HG02763 (cell line): ENCODE measurements around the gene NLN.
"Not testable (repeated sequence)": the region's sequence is repeated elsewhere in the genome, so short reads cannot be mapped to it uniquely, and the experiment has no call there.

ENCODE experiments used
- ATAC-seq: cut with Tn5 transposase; IDR thresholded peaks from one replicate; pipeline ENCODE4 v1.9.1; 2021; ENCODE audit warnings: mild to moderate bottlenecking, moderate library complexity; ENCODE audit not compliant: unreplicated experiment

Gene NLN

DNA sequence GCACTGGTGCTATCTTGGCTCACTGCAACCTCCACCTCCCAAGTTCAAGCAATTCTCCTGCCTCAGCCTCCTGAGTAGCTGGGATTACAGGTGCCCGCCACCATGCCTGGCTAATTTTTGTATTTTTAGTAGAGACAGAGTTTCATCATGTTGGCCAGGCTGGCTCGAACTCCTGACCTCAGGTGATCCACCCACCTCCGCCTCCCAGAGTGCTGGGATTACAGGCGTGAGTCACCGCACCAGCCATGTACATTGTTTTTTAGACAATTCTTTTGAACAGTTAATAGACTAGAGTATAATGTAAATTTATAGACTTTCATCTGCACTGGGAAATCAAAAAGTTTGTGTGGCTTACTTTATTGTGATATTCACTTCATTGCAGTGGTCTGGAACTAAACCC, 85.5 kb downstream of the NLN start:
- not testable (repeated sequence) for ATAC-seq

DNA sequence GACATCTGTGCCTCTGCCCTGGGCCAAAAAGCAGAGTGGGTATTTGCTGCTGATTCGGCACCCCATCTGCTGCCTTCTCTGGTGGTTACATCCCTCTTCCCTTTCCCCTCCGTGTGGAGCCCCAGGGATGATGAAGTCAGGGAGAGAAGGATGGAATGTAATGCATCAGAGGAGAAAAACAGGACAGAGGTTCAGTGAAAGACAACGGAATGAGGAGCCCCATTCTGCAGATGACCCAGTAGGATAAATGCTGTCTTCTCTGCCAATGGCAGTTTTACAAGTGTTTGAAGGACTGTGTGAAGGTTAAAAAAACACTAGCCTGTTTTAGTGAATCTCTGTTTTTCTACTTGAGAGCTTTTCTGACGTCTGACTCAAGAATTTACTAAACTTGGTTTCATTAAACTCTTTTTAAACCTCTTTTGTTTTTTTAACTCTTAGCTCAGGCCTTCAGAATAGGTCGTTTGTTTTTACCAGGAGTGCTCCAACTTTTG, 86.3 kb downstream of the NLN start:
- no peak for ATAC-seq

DNA sequence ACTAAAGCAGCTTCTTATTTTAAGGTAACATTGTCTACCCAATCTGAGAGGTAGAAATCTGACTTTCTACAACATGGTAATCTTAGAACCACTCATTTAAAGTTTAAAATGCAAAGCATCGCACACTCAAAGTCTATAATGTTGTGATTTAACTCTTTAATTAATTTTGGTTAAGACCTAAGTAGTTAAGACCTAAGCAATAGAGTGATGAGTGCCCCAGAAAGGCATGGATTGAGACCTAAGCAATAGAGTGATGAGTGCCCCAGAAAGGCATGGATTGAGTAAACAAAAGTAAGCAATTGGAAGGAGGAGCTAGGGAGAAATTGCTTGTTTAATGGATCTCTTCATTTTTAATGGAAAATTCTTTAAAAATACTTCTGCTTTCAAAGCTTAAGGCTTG, 86.8 kb downstream of the NLN start:
- ATAC-seq = no peak

DNA sequence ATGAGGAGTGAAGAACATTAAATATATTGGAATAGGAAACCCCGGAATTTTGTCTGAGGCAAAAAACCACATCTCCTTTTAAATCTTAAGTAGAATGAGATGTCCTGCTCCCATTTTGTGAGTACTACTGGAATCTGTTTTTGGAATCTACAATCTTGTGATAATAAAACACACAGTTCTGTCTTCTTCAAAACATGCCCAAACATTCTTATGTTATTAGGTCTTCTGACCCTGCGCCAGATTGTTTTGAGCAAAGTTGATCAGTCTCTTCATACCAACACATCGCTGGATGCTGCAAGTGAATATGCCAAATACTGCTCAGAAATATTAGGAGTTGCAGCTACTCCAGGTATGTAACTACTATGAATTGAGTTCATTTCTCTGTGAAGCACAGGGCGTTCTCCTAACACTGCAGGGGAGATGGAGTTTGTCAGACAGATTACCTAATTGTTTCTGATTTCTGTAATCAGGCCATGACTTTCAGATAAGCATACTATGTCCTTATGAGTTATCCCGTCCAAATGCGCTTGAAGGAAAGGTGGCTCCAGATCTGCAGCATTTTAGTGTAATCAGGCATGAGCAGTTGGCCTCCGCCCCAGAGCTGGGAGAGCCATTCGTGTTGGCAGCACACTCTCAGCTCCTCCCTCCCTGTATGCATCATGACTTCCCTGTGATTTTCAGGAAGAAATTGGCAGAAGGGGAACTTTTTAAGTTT, 88.0 kb downstream of the NLN start:
- ATAC-seq = no peak

DNA sequence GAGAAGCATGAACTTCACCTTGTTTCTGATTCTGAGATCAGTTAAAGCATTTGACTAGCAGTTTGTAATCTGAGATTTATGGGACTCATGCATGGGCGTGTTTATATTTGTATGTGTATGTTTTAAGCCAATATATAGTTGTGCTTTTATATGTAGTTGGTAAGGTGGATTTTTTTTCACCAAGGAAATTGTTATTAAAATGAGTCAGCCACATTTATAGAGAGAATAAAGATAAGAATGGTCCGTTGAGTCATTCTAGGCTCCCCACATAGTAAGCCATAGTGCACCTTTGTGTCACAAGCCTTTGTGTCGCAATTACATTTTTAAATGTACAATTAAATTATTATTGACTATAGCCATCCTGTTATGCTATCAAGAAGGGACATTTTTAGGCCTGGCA, 89.0 kb downstream of the NLN start:
- no peak for ATAC-seq

DNA sequence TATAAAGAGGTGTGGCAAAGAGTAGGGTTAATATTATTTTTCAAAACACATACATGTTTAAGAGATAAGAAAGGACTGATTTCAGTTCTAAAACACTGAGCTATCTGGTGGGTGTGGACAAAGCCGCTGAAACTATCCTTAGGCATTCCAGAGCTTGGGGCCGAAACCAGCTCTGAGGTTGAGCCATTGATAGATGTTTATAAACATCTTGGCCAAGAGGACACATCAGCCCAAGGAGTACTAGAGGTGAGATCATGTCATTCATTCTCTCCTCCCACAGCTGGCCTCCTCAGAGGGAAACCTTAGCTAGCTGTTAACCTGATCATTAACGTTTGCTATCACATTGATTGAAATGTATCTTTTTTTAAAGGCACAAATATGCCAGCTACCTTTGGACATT, 89.9 kb downstream of the NLN start:
- ATAC-seq = no peak

DNA sequence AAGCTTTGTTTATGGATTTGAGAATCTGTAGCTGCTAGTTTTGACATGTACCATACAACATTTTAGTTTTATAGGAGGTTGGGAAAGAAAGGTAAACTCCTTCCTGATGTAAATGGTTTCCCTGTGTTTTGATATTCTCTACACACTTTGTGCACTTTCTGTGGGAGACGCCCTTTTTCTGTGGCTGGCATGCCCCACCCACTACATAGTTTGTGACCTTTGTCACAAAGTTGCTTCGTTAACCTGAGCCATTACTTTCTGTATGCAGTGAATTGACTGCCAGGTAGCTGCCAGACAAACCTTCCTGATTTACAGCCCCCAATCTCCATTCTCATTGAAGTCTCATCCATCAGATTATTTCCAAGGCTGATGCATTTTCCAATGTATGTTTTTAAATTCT, 90.6 kb downstream of the NLN start:
- ATAC-seq = no peak

DNA sequence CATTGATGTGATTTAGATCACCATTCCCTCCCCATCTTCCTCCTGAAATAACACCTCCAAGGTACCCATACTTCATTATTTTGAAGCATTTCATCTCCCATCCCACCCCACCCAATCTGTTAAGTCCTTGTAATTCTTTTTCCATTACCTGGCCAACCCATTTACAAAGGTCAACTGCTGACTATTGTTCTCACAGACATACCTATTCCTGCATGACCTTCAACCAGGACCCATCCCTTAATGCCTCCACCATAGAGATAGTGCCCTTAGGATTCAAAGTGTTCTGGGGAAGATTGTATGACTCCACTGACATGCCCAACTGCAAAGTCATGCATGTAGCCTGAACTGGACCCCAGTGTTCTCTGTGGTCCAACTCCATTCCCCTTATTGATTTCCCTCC, 91.2 kb downstream of the NLN start:
- ATAC-seq = no peak

DNA sequence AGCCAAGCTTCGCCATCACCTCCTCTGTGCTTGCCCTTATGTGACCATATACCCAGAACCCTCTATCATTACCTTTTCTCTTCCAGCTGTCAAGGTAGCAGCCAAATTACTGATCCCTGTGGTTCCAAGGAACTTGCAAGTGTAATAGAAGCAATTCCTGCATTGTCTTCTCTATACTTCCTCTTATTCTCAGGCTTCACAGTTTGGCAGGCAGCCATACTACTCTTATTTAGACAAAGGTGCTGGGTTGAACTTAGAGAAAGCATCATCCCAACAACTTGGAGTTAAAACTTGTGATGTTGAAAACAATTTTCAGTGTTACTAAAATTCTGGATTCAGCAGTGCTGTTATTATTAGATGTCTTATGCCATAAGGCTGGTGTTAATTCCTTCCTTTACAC, 93.2 kb downstream of the NLN start:
- ATAC-seq = no peak

DNA sequence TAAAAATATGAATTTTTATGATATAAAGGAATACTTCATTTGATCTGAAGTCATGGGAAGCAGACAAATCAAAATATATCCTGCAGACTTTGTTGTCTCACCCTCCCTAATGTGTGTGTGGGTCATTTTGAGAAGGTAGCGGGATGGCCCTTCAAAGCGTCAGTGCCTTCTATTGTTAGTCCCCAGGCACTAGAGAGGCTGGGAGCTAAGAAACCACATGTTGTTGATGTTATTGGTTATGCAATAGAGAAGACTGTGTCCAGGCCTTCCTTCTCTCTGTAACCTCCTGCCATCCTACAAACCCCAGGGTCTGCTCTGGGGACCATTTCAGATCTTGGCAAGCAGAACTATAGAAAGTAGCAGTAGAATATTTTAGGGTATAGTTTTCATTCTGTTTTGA, 94.7 kb downstream of the NLN start:
- no peak for ATAC-seq

DNA sequence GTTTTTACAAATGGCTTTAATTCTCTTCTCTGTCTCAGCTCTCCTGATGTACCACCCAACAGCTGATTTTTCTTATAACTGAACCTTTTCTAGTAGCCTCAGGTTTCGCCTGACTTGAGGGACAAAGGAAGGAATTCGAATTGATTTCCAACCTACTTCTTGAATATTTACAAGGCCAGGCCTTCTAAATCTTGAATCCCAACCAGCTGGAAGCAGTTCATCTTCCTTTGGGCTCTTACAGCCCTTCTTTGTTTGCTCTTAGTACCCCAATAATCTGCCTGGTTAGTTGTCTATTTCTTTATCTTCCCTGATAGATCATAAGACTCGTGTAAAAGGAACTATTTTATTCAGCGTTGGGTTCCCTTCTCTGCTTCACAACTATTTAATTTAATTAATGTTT, 95.9 kb downstream of the NLN start:
- ATAC-seq = no peak

DNA sequence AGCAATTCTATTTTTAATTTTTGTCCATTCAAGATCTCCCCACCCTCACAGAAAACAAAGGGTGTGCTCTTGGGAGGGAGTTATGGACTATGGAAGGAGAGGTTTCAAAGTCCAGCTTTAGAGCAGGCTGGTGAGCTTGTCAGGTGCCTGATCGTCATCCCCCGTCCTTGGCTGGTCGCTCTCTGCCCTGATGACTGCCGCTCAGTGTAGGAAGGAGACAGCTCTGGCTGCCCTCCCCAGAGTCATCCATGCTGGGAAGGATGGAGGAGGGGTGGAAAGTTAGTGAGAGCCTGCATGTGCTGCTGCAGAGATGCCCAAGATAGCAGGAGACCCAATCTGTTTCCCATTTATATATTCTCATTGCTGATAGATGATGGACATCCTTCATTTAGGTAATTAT, 96.6 kb downstream of the NLN start:
- no peak for ATAC-seq

DNA sequence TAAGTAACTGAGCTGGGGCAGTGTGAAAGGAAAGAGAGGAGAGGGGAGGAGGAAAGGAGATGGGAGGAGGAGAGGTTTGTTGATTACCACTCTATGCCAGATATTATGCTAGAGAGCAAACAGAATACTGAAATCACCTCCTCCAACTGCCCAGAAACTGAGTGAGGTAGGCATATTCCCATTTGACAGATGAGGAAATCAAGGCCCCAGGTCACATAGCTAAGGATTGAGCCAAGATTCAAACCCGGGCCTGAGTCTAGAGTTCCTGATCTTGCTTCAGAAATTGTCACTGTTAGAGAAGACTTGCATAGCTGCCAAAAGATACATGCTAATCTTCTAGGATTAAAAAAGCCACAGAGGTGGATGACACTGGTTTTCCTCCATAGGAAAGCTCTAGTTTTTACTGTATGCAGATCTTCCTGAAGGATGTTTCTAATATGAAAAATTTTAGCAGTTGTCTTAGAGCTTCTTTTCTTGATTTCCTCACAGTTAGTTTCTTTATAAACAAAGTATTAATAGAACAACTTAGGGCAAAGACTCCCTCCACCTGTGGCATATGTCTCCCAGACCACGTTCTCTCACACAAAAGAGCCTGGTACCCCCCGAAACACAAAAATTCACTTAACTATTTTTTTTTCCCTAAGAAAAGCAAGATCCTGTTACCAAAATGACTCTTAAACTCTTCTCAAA, 97.4 kb downstream of the NLN start:
- ATAC-seq = no peak

DNA sequence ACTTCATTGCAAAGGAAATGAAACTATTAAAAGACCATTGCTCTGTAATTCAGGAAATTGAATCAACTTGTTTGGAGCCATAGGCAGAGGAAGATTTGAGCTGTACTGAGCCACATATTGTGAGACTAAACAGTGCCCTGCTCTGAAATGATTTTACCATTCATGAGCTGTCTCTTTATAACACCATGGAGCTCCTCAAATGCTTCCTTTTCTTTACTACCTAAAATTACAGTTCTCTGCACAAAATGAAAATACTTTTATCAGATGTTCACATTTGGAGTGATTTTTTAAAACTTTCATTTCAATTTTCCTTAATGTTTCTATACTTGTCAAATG, 97.9 kb downstream of the NLN start:
- no peak for ATAC-seq

DNA sequence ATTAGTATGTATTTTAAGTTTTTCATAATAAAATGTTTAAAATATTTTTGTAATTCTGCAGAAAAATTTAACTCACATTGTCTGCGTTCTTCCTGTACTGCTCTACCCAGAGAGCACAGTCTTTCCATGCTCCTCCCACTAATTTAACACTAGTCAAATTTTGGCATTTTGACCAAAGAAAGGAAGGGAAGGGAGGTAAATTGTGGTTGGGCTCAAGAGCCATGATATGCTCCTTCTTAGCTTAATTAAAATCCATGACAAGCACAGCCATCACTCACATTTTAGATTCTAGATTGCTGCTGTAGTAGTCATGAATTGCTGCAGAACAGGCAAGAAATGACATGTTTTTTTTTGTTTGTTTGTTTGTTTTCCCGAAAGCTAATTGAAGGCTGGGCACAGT, 98.4 kb downstream of the NLN start:
- no peak for ATAC-seq

DNA sequence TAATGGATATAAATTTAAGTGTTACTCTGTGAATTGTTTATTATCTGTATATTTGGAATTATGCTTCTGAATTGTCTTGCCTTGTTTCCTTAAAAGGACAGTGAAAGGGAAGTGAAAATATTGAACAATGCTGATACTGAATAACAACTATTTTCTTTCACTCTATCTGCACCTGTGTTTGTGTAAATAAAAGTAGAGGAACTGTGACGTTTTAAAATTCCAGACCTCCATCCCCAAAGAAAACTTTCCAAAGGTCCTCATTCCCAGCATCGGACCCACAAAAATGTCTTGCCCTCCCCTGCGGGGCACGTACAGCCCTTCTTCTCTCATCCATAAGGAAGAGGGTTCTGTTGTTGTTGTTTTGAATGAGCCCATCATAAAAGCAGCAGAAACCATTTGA, 100.0 kb downstream of the NLN start:
- peak; percentile 36 for ATAC-seq

DNA sequence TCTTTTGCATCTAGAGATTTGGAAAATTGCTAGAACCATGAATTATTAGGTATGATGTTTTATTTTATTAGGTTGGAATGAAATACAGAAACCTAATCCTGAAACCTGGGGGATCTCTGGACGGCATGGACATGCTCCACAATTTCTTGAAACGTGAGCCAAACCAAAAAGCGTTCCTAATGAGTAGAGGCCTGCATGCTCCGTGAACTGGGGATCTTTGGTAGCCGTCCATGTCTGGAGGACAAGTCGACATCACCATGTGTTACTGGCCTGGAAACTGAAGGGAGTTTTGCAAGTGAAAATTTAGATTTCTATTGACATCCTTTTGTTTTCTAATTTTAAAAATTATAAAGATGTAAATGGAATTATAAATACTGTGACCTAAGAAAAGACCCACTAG, 100.7 kb downstream of the NLN start:
- ATAC-seq = no peak

DNA sequence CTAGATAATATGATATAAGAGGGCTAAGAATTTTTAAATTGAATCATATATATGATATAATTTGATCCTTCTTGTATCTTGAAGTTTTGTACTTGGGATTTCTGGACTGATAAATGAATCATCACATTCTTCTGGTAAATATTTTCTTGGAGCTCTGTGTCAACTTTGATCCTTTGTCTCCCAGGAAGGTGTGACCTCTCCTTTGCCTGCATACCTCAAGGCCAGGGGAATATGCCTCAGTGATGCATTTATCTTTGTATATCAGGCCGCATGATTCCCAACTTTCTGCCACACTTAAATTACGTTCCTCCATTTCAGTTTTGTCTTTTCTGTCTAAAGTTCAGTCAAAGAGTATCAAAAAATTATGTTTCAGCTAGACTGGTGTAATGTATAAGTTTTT, 101.2 kb downstream of the NLN start:
- ATAC-seq = no peak

DNA sequence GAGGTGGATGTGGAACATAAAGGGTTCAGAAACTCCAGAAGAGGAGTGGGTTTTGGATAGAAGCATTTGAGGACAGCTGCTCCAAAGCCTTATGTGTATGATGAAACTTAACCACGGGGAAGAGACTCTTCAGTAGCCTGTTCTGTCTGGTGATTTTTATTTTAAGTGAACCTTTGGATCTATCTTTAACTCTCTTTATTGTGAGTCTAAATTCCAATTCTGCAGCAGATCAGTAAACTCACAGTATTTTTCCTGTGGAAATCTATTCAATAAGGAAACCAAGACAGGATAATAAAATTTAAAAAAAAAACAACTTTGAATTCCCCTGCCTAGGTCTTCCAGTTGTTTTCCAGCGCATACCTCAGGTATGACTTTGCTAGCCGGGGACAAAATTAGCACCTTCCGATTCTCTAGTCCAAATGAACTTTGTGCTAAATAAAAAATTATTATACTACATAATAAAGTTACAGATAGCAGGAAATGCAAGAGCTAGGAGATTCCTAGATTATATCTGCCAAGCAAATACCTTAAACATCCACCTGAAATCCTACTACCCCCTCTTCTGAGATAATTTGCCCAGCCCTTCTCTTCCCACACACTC, 101.9 kb downstream of the NLN start:
- ATAC-seq = no peak

DNA sequence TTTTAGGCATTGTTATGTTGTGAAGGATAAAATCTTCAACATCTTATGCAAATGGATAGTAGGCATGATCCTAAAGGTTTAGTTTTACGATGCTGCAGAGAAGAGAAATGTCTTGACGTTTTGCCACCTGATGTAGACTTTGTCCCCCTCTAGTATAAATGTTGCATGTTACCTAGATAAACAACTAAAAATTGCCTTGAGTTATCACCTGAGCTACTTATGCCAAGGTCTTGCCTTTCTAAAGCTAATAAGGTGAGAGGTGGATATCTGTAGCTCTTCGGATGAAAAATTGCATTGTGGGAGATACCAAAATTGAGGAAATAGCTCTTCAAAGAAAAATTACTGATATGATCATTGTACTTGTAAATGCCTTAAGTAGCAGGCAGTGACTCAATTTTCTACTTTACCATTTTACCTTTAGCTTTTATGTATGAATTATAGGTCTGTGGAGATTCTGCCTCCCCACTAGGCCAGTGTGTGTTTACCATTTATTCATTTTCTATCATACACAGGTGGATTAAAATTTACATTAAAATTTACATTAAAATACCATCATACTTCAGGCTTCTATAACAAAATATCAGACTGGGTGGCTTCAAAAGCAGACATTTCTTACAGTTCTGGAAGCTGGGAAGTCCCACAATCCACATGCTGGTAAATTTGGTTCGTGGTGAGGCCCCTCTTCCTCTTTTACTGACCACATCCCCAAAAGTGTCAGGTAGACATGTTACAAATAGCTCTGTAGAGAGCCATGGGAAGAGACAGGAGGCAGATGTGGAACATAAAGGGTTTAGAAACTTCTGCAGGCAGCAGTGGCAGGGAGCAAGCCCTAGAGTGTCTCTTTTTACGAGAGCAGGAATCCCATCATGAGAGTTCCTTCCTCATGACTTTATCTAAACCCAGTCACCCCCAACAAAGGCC, 103.7 kb downstream of the NLN start:
- ATAC-seq = no peak
